ENCODE measurements around the gene LRRC43. TPM values are rescaled to one million over a fixed set of nuclear protein-coding genes. Genes with fewer than 3 reads are reported as not detected.

LRRC43 gene
- under 1 TPM; 0.68 to 0.71 TPM for total RNA-seq
- long read RNA-seq, partial matches to known transcripts = 2 of 2 reads
- long read RNA-seq, other reads (novel, unspliced or antisense) = 0 of 2 reads

- intact Hi-C loops (cut with DNase I) = no loop called here
- ATAC-seq (peak; percentile 85 to 87), DNase-seq (peak; percentile 50)
Observed at GRCh38 chr12:122182887-122183587, at the start of gene LRRC43. Gene LRRC43, plus strand, starts transcription at chr12:122183123. Its CDS starts 22 bp downstream, at chr12:122183145.

- intact Hi-C loops (cut with DNase I) = no loop called here
- DNase-seq = no peak
- ATAC-seq = no peak
Observed at GRCh38 chr12:122133192-122133950, 49.6 kb upstream of the LRRC43 start.

GRCh38 chr12:122135437-122136031 is 47.4 kb upstream of the LRRC43 start:
- ATAC-seq = no peak
- intact Hi-C loops (cut with DNase I) = no loop called here
- DNase-seq = no peak

GRCh38 chr12:122137229-122137628 is 45.7 kb upstream of the LRRC43 start:
- ATAC-seq = no peak
- no peak for DNase-seq
- intact Hi-C loops (cut with DNase I) = no loop called here

GRCh38 chr12:122137681-122138080 is 45.2 kb upstream of the LRRC43 start:
- ATAC-seq (no peak), DNase-seq (no peak)

GRCh38 chr12:122138181-122138580 is 44.7 kb upstream of the LRRC43 start:
- DNase-seq (no peak), ATAC-seq (no peak)
- intact Hi-C loops (cut with DNase I) = no loop called here

More at GRCh38 chr12:122137681-122138080, 45.2 kb upstream of the LRRC43 start:
- intact Hi-C loops (cut with DNase I) = no loop called here

GRCh38 chr12:122138616-122139015 is 44.3 kb upstream of the LRRC43 start:
- intact Hi-C loops (cut with DNase I) = no loop called here
- DNase-seq (no peak), ATAC-seq (no peak)

- intact Hi-C loops (cut with DNase I) = no loop called here
- ATAC-seq = no peak
Observed at GRCh38 chr12:122139266-122139665, 43.7 kb upstream of the LRRC43 start.

GRCh38 chr12:122139941-122140340 is 43.0 kb upstream of the LRRC43 start:
- intact Hi-C loops (cut with DNase I) = no loop called here
- DNase-seq = no peak
- ATAC-seq = no peak

More at GRCh38 chr12:122139266-122139665, 43.7 kb upstream of the LRRC43 start:
- DNase-seq = no peak

- DNase-seq (no peak), ATAC-seq (no peak)
- intact Hi-C loops (cut with DNase I) = no loop called here
Observed at GRCh38 chr12:122140467-122141257, 42.3 kb upstream of the LRRC43 start.

GRCh38 chr12:122141911-122142725 is 40.8 kb upstream of the LRRC43 start:
- no peak for DNase-seq
- intact Hi-C loops (cut with DNase I) = no loop called here
- no peak for ATAC-seq

GRCh38 chr12:122142857-122143256 is 40.1 kb upstream of the LRRC43 start:
- DNase-seq (no peak), ATAC-seq (no peak)
- intact Hi-C loops (cut with DNase I) = no loop called here

GRCh38 chr12:122144885-122145284 is 38.0 kb upstream of the LRRC43 start:
- DNase-seq (no peak), ATAC-seq (no peak)
- intact Hi-C loops (cut with DNase I) = no loop called here

GRCh38 chr12:122145505-122146330 is 37.2 kb upstream of the LRRC43 start:
- DNase-seq (no peak), ATAC-seq (no peak)
- intact Hi-C loops (cut with DNase I) = no loop called here

GRCh38 chr12:122147514-122148290 is 35.2 kb upstream of the LRRC43 start:
- peak in 1 of 2 donors; percentile 9 for ATAC-seq
- intact Hi-C loops (cut with DNase I) = no loop called here
- no peak for DNase-seq

GRCh38 chr12:122148657-122149056 is 34.3 kb upstream of the LRRC43 start:
- ATAC-seq (peak; percentile 26 to 28), DNase-seq (no peak)
- intact Hi-C loops (cut with DNase I) = no loop called here

- ATAC-seq (no peak), DNase-seq (no peak)
- intact Hi-C loops (cut with DNase I) = no loop called here
Observed at GRCh38 chr12:122150127-122150681, 32.7 kb upstream of the LRRC43 start.
